Activated T-cell treated with anti-CD3 and anti-CD28 coated beads, Interleukin-2, amount 50 U/mL, for 72 hours (primary cell): ENCODE results near the gene IFIT3. TPM values are rescaled to one million over a fixed set of nuclear protein-coding genes. Genes with fewer than 3 reads are reported as not detected.
"Not testable (repeated sequence)": the region's sequence is repeated elsewhere in the genome, so short reads cannot be mapped to it uniquely, and the experiment has no call there.

ENCODE experiments used
- ATAC-seq, 2 donors: fragments of 150-1000 bp; cut with Tn5 transposase; replicated peaks in 1 of 2; 2 replicates each; pipeline ENCODE4 v1.10.0; 2021; ENCODE audit warnings: moderate library complexity in 2 of 2, mild to moderate bottlenecking in 1 of 2
- DNase-seq, 2 donors: peaks; one replicate each; pipeline ENCODE4 v3.0.0; 2021 to 2022; ENCODE audit warnings: mixed read lengths in 1 of 2
- H3K27ac Mint-ChIP-seq: one replicate; pipeline ENCODE4 v1.8.0; 2022; ENCODE audit warnings: mild to moderate bottlenecking, moderate library complexity, mixed read lengths
- H3K27me3 Mint-ChIP-seq: one replicate; pipeline ENCODE4 v1.8.0; 2022; ENCODE audit warnings: low read depth, mixed read lengths
- H3K36me3 Mint-ChIP-seq, 2 donors: one replicate each; pipeline ENCODE4 v1.8.0; 2022; ENCODE audit warnings: mixed read lengths in 2 of 2, mild to moderate bottlenecking in 1 of 2; ENCODE audit not compliant: insufficient read depth in 2 of 2
- H3K4me1 Mint-ChIP-seq: one replicate; pipeline ENCODE4 v1.8.0; 2022; ENCODE audit warnings: low read depth, mixed read lengths
- H3K4me3 Mint-ChIP-seq, 2 donors: one replicate each; pipeline ENCODE4 v1.8.0; 2022; ENCODE audit warnings: mild to moderate bottlenecking in 2 of 2, mixed read lengths in 2 of 2, moderate library complexity in 2 of 2
- H3K9me3 Mint-ChIP-seq, 2 donors: one replicate each; pipeline ENCODE4 v1.8.0; 2022; ENCODE audit warnings: mixed read lengths in 2 of 2
- total RNA-seq, 2 donors: library from RNA; stranded (reverse); gene quantifications; one replicate each; pipeline ENCODE4 v1.2.3, GENCODE V29; 2022

The IFIT3 gene
- total RNA-seq, 2 donors from 2014 or later: 6.7 to 19.5 TPM

- Mint-ChIP-seq H3K27ac (no peak overlapping the region), H3K4me1 (peaks cover 27% of the 10 kb centered on the region), H3K27me3 (no peaks in the 10 kb centered on the region), H3K4me3 (no peak overlapping the region), H3K9me3 (peaks cover 4 to 5% of the 10 kb centered on the region in 2 donors), H3K36me3 (peaks cover 3 to 4% of the 10 kb centered on the region in 2 donors)
- DNase-seq (no peak), ATAC-seq (no peak)
Observed at GRCh38 chr10:89306434-89307268, 21.1 kb upstream of the IFIT3 start.

DNA sequence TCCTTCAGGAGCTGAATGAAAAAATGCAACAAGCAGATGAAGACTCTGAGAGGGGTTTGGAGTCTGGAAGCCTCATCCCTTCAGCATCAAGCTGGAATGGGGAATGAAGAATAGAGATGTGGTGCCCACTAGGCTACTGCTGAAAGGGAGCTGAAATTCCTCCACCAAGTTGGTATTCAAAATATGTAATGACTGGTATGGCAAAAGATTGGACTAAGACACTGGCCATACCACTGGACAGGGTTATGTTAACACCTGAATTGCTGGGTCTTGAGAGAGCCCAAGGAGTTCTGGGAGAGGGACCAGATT, 20.6 kb upstream of the IFIT3 start:
- H3K27ac Mint-ChIP-seq: no peak overlapping the region
- H3K4me1 Mint-ChIP-seq: peaks cover 21% of the 10 kb centered on the region
- DNase-seq (no peak), ATAC-seq (no peak)
- peaks cover 4 to 5% of the 10 kb centered on the region in 2 donors for H3K9me3 Mint-ChIP-seq
- H3K36me3 Mint-ChIP-seq: peaks cover 3 to 4% of the 10 kb centered on the region in 2 donors
- H3K27me3 Mint-ChIP-seq: no peaks in the 10 kb centered on the region
- H3K4me3 Mint-ChIP-seq: no peak overlapping the region

- Mint-ChIP-seq H3K4me3 (no peak overlapping the region), H3K36me3 (peaks cover 3 to 4% of the 10 kb centered on the region in 2 donors)
- ATAC-seq: no peak
Observed at GRCh38 chr10:89308266-89308665, 19.5 kb upstream of the IFIT3 start.

DNA sequence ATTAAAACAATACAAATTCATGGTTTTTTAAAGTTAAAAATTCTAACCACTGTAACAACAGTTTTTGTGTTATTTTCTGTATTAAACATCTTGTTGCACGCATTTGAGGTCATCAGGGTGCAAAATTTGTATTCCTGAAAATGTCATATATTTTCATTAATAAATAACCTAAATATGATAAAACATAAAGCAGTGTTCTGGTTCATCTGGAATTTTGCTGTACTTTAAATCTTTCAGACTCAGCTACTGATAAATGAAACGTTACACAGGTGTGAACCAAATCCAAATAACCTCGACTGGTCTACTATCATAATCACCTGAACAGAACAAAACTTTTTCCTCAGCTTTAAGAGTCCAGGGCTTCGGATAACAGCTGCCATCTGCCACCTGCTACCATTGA, 19.1 kb upstream of the IFIT3 start:
- H3K4me3 Mint-ChIP-seq: no peak overlapping the region
- ATAC-seq (no peak), DNase-seq (no peak)
- peaks cover 4 to 5% of the 10 kb centered on the region in 2 donors for H3K9me3 Mint-ChIP-seq
- peaks cover 19% of the 10 kb centered on the region for H3K4me1 Mint-ChIP-seq
- H3K27me3 Mint-ChIP-seq: no peaks in the 10 kb centered on the region
- H3K27ac Mint-ChIP-seq: no peak overlapping the region
- H3K36me3 Mint-ChIP-seq: peaks cover 3 to 4% of the 10 kb centered on the region in 2 donors

More at GRCh38 chr10:89308266-89308665, 19.5 kb upstream of the IFIT3 start:
- no peaks in the 10 kb centered on the region for H3K27me3 Mint-ChIP-seq
- H3K27ac Mint-ChIP-seq: no peak overlapping the region
- DNase-seq: no peak
- H3K9me3 Mint-ChIP-seq: peaks cover 4 to 5% of the 10 kb centered on the region in 2 donors
- peaks cover 20% of the 10 kb centered on the region for H3K4me1 Mint-ChIP-seq

DNA sequence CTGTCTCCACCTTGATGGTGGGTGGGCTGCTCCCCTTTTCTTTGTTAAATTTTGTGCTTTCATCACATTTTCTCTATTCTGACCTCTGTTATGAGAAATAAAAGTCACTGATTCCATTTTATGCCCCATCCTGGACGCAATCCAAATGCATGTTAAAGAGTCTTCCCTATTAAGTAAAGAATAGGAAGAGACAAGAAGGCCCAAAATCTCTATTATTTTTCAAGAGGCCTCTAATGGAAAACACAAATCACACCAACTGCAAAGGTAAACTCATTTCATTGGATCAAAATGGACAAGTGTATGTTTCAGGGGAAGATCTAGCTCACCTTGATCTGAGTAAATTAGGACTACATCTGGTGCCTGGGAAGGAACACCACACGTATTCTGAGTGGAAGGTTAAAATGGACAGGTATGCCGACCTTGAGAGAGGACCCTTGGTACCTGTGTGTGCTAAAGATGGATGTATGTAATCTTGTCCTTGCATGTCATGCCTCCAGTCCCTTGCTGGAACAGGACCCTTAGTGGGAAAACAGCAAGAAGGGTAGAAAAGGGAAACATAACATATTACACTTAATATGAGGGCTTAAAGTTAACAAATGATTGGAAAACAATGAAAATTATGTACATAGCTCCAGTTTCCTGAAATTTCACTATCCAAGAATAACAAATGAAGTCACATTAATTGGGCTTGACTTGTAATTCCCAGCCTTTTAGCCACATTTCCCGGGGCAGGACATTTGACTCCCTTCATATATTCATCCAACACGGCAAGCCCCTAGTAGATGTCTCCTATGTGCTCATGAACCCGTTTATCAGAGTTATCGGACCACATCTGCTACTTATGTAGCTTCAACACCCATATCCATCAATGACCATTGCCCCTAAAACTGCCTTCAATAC, 18.4 kb upstream of the IFIT3 start:
- Mint-ChIP-seq H3K27ac (no peak overlapping the region), H3K27me3 (no peaks in the 10 kb centered on the region), H3K4me1 (peaks cover 13% of the 10 kb centered on the region), H3K9me3 (peaks cover 4 to 5% of the 10 kb centered on the region in 2 donors), H3K4me3 (no peak overlapping the region), H3K36me3 (peaks cover 3 to 4% of the 10 kb centered on the region in 2 donors)
- ATAC-seq (no peak), DNase-seq (no peak)

DNA sequence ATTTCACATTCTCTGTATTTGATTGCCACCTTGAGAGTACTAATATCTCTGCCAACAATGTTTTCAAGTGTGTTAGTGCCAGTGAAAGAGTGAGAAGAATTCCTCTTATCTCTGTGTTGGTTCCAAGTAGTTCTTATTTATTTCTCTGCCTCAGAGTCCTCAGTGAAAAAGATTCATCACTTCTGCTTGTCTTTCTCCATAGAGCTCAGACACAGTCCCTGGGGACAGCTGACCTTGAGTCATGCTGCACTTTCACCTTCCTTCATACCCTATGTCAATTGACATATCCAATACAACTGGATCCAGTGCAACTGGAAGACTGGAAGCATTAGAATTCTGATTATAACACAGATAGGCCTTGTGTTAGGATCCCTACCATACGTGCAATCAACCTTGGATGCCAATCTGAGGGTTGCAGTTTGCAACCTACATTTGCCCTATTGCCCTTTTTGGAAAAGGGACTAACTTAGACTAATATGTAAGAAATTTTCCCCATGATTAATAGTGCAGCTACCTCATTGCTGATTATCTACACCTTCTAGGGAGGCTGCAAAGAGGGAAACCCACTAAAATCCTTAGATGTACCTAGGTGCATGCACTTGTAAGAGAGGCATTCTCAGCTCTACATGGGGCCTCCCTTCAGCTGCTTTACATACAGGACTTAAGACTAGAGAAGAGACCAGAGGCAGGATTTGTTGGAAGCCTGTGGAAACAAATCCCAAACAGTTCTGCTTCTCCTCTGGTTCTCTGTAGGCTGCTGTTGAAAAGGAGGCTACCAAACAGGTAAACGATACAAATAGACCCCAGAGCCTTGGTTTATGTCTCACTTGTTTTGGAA, 17.5 kb upstream of the IFIT3 start:
- H3K9me3 Mint-ChIP-seq: peaks cover 4 to 5% of the 10 kb centered on the region in 2 donors
- DNase-seq: no peak

GRCh38 chr10:89312973-89313372, 14.8 kb upstream of the IFIT3 start:
- H3K36me3 Mint-ChIP-seq: peaks cover under 1 to 5% of the 10 kb centered on the region in 2 donors
- DNase-seq (no peak), ATAC-seq (peak; percentile 60 to 73)
- H3K27me3 Mint-ChIP-seq: no peaks in the 10 kb centered on the region
- no peak overlapping the region for H3K4me3 Mint-ChIP-seq
- peaks cover 2 to 6% of the 10 kb centered on the region in 2 donors for H3K9me3 Mint-ChIP-seq
- peaks cover 13% of the 10 kb centered on the region for H3K4me1 Mint-ChIP-seq
- no peak overlapping the region for H3K27ac Mint-ChIP-seq

More for the DNA sequence above, 17.5 kb upstream of the IFIT3 start:
- ATAC-seq: peak in 1 of 2 donors; percentile 19
- Mint-ChIP-seq H3K36me3 (peaks cover 3 to 4% of the 10 kb centered on the region in 2 donors), H3K27ac (no peak overlapping the region), H3K27me3 (no peaks in the 10 kb centered on the region), H3K4me1 (peaks cover 13% of the 10 kb centered on the region), H3K4me3 (no peak overlapping the region)

- no peaks in the 10 kb centered on the region for H3K27me3 Mint-ChIP-seq
- peaks cover 2 to 6% of the 10 kb centered on the region in 2 donors for H3K36me3 Mint-ChIP-seq
- H3K4me1 Mint-ChIP-seq: peaks cover 13% of the 10 kb centered on the region
- H3K27ac Mint-ChIP-seq: no peak overlapping the region
- DNase-seq: no peak
- H3K9me3 Mint-ChIP-seq: peaks cover 2 to 6% of the 10 kb centered on the region in 2 donors
- no peak for ATAC-seq
- no peak overlapping the region for H3K4me3 Mint-ChIP-seq
Observed at GRCh38 chr10:89314676-89315075, 13.1 kb upstream of the IFIT3 start.

DNA sequence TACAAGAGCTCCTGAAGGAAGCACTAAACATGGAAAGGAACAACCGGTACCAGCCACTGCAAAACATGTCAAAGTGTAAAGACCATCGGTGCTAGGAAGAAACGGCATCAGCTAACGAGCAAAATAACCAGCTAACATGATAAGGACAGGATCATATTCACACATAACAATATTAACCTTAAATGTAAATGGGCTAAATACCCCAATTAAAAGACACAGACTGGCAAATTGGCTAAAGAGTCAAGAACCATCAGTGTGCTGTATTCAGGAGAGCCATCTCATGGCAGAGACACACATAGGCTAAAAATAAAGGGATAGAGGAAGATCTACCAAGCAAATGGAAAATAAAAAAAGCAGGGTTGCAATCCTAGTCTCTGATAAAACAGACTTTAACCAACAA, 9.8 kb upstream of the IFIT3 start:
- H3K9me3 Mint-ChIP-seq, ATAC-seq, H3K27ac Mint-ChIP-seq, H3K27me3 Mint-ChIP-seq, H3K4me1 Mint-ChIP-seq, H3K36me3 Mint-ChIP-seq, H3K4me3 Mint-ChIP-seq, DNase-seq: not testable (repeated sequence)

GRCh38 chr10:89325081-89325480, 2.7 kb upstream of the IFIT3 start:
- not testable (repeated sequence) for H3K4me3 Mint-ChIP-seq, ATAC-seq, DNase-seq, H3K36me3 Mint-ChIP-seq, H3K9me3 Mint-ChIP-seq, H3K27ac Mint-ChIP-seq
- H3K4me1 Mint-ChIP-seq: peaks cover 25% of the 10 kb centered on the region
- peaks cover 51% of the 10 kb centered on the region for H3K27me3 Mint-ChIP-seq

DNA sequence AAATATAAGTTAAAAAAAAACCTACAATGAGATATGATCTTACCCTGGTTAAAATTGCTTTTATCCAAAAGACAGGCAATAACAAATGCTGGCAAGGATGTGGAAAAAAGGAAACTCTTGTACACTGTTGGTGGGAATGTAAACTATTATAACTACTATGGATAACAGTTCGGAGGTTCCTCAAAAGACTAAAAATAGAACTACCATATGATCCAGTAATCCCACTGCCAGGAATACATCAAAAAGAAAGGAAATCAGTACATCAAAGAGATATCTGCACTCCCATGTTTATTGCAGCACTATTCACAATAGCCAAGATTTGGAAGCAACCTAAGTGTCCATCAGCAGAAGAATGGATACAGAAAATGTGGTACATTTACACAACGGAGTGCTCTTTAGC, 1.9 kb upstream of the IFIT3 start:
- peaks cover 26% of the 10 kb centered on the region for H3K4me1 Mint-ChIP-seq
- not testable (repeated sequence) for H3K27ac Mint-ChIP-seq, H3K4me3 Mint-ChIP-seq, H3K36me3 Mint-ChIP-seq, H3K9me3 Mint-ChIP-seq, DNase-seq, ATAC-seq
- H3K27me3 Mint-ChIP-seq: peaks cover 59% of the 10 kb centered on the region

DNA sequence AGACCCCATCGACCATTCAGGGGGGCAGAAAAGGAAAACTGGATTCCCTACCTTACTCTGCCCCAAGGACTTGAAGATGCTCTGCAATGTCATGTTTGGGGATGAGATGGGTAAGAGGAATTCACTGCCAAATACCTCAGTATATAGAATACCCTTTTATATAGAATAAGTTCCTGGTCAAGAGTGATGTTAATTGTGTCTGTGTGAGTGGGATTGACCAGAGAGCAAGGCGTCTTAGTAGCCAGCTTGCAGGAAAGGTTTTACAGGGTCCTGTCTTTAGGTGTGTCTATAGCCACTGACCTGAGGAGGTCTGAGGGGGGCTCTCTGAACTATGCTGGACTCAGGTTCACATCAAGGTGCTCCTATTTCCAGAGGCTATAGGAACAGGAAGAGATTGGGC, 1.4 kb downstream of the IFIT3 start:
- ATAC-seq: no peak
- DNase-seq: no peak
- Mint-ChIP-seq H3K36me3 (peaks cover 0 to 2% of the 10 kb centered on the region in 2 donors), H3K27me3 (peaks cover 51% of the 10 kb centered on the region), H3K27ac (no peak overlapping the region), H3K4me3 (no peak overlapping the region), H3K4me1 (peaks cover 58% of the 10 kb centered on the region), H3K9me3 (no peaks in the 10 kb centered on the region)
